NCI-H748 (cell line): ENCODE data around the gene PRG2.
"Not testable (repeated sequence)": the region's sequence is repeated elsewhere in the genome, so short reads cannot be mapped to it uniquely, and the experiment has no call there.

Experiments
- DNase-seq: peaks from one replicate; lab custom pipeline; 2025; ENCODE audit not compliant: unreplicated experiment; lab: John Stamatoyannopoulos, UW

The PRG2 gene

DNA sequence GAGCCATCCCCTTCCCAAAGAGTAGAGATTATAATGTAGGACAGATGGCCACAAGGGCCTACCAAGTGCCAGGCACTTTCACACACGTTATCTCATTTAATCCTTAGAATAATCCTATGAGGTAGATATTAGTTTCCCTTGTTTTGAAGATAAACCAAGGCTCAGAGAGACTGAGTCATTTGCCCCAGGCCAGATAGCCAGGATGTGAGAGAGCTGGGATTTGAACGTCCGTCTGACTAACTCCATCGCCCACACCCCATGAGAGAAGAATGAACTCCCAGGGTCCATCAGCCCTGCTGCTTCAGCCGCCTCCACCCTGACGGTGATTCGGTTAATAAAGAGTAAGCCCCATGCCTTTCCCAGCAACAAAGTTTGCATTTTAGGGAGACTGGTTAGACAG lies 20.2 kb downstream of the PRG2 start:
- DNase-seq = no peak

DNA sequence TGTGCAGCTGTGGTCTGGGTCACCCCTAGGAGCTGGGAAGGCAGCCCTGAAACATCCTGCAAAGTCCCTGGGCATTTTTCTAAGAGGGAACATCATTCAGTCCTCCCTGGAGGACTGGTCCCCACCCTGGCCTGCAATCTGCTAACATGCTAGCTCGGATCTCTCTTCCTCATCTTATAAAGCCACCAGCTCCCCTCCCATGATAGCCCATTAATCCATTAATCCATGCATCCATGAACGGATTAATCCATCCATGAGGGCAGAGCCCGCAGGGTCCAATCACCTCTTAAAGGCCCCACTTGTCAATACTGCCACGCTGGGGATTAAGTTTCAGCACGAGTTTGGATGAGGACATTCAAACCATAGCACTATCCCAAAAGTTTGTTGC lies 21.6 kb downstream of the PRG2 start:
- no peak for DNase-seq

DNA sequence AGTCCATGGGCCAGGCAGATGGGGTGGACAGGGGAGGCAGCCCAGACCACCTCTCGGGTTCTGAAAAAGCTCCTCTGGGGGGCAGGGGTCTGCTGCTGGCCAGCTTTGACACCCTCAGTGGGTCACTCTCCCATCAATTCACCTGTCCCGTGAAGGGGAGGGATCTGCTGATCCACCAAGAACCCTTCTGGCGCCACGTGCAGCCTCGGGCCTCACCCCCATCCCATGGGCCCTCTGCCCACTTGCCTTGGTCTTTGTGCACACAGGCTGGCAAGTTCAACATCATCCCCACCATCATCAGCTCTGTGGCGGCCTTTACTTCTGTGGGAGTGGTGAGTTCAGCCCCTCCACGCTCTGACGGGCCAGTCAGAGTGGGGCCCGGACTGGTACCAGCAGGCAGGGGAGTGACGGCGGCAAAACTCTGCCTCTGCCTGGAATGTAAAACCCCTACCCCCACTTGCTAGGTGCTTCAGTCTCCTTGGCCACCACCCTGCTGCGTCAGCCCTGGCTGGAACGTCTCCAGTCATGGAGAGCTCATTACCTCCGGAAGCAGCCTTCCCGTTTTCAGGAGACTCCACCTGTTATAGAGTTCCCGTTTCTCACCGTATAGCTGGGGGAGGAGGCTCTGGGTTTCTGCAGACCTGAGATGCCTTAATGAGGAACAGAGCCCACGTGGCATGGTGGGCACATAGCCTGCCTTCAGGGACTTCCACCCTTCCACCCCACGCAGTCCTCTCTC lies 22.2 kb downstream of the PRG2 start:
- no peak for DNase-seq

DNA sequence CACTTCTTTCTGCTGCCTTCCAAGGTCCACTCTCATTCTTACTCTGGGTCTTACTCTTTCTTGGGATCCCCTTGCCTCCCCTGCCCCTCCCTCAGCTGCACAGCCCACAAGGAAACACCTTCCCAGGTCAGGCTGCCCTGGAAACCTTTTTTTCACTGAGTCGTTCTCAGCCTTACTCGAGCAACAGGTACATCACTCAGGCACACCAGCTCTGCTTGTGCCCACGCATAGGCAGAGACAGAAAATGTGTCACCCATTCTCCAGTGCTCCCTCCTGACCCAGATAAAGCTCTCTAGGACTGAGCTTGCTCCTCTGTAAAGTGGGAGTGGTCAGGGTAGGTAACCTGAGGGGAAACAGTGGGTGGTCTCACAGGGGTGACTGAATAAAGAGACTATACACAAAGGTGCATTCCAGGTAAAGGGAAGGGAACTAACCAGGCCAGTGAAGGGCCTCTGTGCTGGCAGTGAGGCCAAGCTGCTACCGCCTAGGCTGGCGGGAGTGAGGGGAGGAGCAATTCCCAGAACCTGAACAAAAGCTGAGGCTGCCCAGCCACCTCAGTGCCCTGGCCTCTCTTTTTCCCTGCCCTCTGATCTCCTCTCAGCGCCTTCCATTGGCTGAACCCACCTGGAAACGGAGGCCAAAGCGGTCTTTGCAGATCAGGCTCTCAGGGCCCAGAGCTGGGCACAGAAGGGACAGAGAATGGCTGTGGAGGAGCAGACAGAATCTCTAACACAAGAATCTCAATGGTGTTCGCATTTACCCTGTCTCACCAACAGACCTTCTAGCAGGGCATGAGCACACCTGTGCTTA lies 25.4 kb downstream of the PRG2 start:
- peak; percentile 13 for DNase-seq

DNA sequence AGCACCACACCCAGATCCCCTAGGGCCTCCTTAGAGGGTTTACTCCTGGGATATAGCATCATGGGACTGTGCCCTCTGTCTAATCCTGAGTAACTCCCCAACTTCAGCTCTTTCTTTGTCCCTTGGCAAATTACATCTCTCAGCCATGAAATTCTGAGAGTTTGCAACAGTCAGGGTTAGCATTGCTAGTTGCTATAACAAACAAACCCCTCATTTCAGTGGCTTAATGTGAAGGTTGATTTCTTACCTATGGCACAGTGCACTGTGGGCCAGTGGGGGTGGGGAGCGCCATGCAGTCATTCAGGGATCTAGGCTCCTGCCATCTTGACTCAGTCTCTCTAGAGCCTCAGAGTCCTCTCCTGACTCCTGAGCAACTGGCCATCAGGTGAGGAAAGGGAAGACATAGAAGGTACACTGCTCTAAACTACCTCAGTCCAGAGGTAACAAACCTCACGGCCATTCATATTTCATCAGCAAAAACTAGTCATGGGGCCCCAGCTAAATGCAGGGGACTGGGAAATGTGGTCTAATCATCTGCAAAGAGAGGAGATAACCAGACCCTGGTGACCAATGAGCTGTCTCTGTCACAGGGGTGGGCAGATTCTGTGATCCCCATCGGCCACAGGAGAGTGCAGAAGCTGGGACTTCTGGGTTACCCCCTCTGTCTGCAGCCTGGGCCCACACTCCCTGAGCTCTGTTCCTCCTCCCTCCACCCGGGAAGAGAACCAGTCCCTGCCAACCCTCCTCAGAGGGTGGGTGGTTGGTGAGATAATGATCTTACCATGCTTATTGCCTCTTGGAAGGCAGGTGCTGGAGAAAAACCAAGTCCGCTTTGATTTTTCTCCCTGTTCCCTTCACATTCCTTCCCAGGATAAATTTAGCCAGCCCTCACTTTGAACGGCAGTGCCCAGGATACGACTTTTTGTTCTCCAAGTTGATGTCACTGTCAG lies 27.0 kb downstream of the PRG2 start:
- no peak for DNase-seq

DNA sequence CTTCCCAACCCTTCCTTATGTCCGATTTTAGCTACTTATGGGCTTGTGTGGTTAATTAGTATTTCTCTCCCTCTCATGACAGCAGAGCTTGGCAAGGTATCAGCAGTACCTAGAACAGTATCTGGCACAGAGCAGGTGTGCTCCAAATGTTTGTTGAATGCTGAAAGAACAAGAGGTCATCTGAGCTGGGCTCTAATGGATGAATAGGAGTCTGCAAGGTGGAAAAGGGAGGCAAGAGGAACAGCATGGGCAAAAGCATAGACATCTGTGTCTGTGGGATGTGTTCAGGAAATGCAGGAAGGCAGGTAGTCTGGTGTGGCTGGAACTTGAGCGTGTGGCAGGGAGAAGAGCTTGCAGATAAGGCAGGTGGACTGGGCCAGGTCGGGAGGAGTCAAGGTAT lies 28.5 kb downstream of the PRG2 start:
- DNase-seq = no peak

DNA sequence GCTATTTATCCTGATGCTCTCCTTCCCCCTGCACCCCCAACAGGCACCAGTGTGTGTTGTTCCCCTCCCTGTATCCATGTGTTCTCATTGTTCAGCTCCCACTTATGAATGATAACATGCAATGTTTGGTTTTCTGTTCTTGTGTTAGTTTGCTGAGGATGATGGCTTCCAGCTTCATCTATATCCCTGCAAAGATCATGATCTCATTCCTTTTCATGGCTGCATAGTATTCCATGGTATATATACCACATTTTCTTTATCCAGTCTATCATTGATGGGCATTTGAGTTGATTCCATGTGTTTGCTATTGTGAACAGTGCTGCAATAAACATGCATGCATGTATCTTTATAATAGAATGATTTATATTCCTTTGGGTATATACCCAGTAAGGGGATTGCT lies 29.0 kb downstream of the PRG2 start:
- not testable (repeated sequence) for DNase-seq

DNA sequence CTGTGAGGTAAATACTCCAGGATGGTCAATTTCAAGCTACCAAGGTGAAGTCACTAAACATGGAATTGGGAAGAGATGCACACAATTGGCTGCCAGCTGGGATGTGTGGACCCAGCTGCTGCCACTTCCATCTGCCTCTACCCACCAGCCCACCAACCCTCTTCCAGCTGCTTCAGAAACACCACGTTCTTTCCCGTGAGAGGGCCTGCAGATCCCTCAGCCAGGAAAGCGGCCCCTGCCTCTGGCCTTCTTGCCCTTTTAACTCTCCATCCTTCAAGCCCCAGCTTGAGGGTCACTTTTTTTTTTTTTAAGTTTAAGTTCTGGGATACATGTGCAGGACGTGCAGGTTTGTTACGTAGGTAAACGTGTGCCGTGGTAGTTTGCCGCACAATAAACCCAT lies 29.5 kb downstream of the PRG2 start:
- DNase-seq = no peak

DNA sequence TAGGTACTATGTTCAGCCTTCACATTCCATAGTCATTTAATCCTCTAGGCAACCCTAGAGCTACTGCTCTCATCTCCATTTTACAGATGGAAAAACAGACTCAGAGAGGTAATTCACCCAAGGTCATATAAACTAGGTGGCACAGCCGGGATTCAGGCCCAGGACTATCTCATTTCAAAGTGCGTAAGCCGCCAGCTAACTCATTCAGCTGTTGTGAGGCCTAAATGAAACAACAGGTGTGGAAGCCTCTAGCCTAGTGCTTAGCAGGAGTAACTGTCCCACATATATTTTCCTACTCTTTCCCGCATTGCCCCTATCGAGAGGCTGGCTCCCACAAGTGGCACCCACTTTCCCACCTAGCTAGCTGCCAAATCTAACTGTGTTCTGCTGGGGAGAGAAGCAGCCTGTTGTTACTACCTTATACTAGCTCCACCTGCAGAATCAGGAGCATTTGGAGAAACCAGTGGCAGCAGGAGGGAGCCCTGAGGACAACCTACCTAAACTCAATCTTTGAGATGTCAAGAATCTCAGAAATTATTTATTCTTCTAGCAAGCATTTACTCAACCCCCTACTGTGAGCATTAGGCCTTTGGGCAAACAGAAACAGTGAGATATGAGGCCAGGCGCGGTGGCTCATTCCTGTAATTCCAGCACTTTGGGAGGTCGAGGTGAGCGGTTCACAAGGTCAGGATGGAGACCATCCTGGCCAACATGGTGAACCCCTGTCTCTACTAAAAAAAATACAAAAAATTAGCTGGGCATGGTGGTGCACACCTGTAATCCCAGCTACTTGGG lies 30.4 kb downstream of the PRG2 start:
- no peak for DNase-seq

DNA sequence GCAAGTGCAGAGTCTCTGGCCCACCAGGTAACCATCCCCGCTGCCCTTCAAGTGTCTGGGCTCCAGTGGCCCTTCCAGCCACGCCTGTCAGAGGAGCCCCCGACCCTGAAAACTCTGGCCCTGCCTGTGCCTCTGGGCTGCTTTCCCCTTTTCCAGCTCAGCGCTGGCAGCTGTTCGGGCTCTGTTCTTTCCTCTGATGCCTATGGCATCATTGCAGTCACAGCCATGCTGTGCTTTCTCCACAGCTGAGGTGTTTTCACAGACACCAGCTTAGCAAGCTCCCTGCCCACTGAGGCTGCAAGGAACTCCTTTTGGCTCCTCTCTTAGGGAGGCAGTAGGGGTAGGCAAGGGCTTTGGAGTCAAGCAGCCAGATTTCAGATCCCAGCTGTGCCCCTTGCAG lies 31.1 kb downstream of the PRG2 start:
- DNase-seq = no peak

DNA sequence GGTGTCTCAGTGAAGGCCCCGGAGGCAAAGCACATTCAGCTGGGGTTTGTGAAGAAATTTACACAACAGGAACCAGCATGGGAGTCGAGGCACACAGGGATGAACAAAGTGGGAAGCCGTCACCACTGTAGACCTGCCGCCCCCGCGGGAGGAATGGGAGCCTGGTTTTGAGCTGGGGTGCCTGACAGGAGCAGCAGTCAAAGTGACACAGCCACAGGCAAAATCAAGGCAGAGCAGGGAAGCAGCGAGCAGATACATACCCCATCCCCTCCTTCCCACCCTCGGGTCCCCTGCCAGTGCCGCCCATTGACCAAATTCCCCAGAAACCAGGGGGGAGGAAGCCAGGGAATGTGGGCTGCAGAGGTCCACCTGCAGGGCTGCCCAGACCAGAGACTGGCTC lies 31.5 kb downstream of the PRG2 start:
- DNase-seq = no peak

DNA sequence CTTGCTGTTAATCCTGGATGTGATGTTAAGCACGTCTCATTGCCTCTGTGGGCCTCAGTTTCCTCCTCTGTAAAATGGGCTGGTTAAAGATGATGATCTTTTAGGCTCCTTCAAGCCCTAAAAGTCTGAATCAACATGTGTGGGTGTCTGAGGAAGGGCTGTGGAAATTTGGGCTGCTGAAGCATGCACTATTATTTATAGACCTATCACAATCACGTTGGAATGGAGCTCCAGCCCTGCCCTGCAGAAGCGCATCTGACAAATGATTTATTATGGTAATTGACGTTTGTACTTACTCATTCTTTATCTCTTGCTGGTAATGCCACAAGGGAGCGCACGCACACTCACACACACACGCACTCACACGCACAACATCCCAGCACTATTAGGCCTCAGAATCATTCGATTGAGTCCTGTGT lies 31.9 kb downstream of the PRG2 start:
- no peak for DNase-seq

DNA sequence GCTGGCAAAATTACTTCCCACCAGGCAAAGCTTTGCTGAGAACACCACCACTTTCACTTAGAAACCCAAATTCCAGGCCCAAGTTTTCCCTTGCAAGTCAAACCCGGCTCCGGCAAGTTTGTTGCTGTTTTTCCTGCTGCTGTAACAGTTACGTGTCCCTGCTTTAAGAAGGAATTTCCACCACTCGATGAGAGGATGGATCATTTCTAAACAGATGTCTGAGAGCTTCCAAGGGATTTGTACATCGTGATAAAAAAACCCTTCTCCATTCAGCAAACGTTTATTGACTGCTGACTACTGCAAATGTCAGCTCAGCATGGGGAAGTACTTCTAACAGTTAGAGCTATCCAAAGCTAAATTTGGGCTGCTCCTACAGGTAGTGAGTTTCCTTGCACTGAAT lies 32.6 kb downstream of the PRG2 start:
- DNase-seq = no peak

DNA sequence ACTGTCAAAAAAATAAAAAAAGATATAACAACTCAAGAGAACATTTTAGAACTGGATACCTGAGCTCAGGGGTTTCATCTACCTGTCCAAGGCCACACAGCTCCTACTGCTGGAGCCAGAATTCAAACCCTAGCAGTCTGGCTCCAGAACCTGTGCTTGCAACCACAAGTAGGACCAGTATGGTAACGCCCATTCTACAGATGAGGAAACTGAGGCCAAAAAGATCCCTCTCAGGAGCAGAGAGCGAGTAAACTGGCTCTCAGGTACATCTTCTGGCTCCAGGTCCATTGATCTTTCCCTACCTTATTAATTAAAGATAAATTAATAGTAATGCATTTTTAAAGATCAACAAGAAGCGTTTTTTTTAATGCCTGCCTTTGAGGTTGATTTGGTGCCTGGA lies 33.1 kb downstream of the PRG2 start:
- no peak for DNase-seq

DNA sequence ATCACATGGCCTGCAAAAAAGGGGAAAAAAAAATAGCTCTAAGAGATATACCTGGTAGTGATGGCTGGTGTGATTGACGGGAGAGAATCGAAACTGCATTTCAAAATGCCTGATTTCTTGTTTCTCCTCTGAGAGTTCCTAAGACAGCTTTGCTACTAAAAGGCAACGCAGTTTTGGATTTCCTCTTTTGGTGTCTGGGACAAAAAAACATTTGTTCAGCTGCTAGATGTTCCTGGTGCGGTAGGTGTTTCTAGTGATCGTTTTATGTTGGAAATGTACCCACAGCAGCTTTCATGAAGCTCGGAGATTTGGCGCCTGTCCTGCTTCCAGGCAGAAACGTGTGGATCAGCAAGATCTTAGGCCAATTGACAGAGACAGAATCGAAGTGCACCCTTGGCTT lies 34.2 kb downstream of the PRG2 start:
- DNase-seq = no peak

DNA sequence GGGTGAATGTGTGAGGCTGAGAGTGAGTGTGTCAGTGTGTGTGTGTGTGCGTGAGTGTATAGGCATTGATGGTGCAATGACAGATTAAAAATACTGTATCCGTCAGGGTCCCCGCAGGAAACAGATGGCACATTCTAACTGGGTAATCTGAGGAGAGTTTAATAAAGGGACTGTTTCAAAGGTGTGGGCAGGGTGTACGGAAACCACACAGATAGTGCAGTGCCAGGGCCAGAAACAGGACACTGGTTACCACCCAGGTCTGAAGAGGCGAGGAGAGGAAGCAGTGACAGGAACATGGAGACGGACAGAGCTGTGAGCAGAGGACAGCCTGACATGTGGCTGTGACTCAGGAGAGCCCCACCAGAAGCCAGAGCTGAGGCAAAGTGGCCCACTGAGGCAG lies 35.8 kb downstream of the PRG2 start:
- no peak for DNase-seq

DNA sequence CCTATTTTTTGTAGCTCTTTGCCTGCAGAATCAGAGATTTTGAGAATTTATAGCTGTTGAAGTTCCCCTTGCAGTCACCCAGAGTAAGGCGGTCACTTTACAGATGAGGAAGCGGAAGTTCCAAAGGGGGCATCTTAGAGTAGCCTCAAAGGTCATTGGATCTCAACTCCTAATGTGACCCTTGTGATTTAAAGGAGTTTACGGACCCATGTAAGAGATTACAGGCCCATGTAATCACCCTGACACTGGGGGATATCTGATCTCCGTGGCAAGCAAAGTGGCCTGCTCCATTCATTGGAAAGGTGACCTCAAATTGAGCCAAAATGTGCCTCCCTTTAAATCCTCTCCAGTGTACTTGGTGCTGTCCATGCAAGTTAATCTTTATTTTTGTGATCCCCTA lies 36.6 kb downstream of the PRG2 start:
- DNase-seq = no peak

DNA sequence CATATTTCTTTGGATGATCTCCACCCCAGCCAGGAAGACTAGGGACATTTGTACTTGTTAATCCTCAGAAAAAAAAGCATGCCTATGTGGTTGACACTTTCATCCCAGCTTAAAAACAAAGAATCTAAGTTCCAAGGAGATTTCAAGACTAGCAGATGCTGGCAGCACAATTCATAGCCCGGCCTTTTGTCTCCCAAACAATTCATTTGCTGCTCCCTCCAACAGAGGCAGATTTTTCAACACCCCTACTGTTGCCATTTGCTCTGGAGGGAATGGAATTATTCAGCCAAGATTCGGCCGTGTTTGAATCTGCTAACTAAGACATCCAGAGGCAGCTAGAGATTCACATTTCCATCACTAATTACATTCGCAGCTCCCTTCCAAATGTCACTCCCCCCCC lies 37.0 kb downstream of the PRG2 start:
- no peak for DNase-seq

DNA sequence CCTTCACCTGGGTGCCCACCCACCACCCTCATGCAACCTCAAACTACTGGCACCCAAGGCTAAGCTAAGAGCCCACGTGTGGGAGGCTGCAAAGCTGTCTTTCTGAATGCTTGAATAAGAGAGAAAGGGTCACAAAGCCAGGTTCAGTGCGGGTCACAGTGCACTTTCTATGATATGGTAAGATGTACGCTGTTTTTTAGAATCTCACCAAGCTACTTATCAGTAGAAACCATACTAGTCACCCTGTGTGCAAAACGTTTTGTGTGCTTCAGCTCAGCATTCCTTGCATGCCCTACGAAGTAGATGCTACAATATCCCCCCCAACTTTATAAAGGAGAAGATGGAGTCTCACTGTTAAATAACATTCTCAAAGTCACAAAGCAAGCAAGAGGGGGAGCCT lies 37.4 kb downstream of the PRG2 start:
- DNase-seq = no peak

DNA sequence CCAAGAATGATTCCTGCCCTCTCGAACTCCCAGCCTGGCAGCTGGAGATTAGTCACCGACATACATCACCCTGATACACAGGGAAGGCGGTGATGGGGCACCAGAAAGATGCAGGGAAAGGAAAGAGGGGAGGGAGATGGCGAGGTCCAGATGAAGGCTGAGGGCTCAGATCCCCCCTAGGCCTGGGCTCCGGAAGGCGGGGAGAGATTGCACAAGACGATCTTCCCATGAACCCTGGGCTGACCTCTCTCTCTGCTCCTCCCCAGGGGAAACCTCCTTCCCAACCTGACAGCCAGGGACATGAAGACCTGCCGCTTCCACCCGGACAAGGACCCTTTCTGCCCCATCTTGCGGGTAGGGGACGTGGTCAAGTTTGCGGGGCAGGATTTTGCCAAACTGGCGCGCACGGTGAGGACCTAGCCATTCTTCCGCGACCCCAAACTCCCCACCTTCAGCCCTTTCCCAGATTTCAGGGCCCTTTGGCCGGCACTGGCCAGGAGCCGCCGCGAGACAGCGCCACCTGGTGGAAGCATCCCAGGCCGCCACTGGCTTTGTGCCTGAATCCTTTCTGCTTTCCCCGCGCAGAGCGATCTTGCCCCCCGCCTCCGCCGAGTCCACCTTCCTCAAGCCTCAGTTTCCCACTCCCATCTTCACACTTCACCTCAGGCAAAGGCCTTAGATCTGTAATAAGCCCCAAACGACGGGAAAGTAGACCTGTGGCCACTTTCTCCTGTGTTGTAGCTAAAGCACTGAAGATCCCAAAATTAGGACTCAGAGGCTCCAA lies 40.8 kb downstream of the PRG2 start:
- peak; percentile 54 for DNase-seq
